ENCODE measurements around the gene DSC3. TPM values are rescaled to one million over a fixed set of nuclear protein-coding genes. Genes with fewer than 3 reads are reported as not detected.

Gene DSC3
- total and polyA plus RNA-seq, 2 experiments from 2014 or later = 0.52 to 2.1 TPM

DNA sequence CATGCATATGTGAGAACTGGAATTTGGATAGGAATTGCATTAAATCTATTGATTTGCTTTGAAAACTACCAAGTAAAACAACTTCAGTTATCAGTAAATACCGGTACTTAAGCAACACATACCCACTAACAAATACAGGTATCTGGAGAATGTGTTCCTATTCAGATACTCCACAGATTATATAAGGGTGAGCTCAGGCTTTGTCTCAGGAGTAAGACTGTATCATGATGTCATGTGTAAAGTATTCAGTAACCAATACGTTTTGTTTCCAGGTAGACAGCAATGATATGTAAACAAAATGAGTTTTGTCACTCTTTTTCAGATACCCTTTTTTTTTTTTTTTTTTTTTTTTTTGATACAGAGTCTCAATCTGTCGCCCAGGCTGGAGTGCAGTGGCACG lies 74.8 kb downstream of the DSC3 start:
- Histone ChIP-seq H3K4me2 (no peak overlapping the region), H3K4me1 (ENCODE audit: insufficient read depth) (no peaks in the 10 kb centered on the region), H4K20me1 (replicated peaks; ENCODE audit: insufficient read depth) (no peaks in the 10 kb centered on the region), H2AFZ (no peak overlapping the region), H3K27ac (ENCODE audit: low read depth) (no peak overlapping the region), H3K79me2 (replicated peaks; ENCODE audit: insufficient read depth) (no peaks in the 10 kb centered on the region), H3K4me3 (no peak overlapping the region), H3F3A (replicated peaks; ENCODE audit: low read depth) (no peaks in the 10 kb centered on the region), H3K36me3 (ENCODE audit: insufficient read depth) (no peaks in the 10 kb centered on the region), H3K27me3 (ENCODE audit: insufficient read depth) (no peaks in the 10 kb centered on the region), H3K9me2 (ENCODE audit: insufficient read depth) (no peaks in the 10 kb centered on the region; the same call in 1 of the 2 replicates)
- Mint-ChIP-seq H3K9me3 (no peaks in the 10 kb centered on the region), H3K36me3 (ENCODE audit: low read depth) (no peaks in the 10 kb centered on the region), H3K27me3 (ENCODE audit: insufficient read depth, low read depth, poor library complexity) (peaks cover under 1% of the 10 kb centered on the region), H3K4me1 (no peaks in the 10 kb centered on the region; the same call in 2 of the 3 replicates), H3K4me3 (no peak overlapping the region), H3K27ac (no peak overlapping the region)
- TF ChIP-seq EZH2 (IDR thresholded peaks at IDR 0.05; ENCODE audit: low read depth, unreplicated experiment) (no peak), ZNF331 (CRISPR knock-in tag; IDR thresholded peaks at IDR 0.05; ENCODE audit: low read depth) (no peak), CREB1 (CRISPR knock-in tag; IDR thresholded peaks at IDR 0.05; ENCODE audit: low read depth) (no peak), POLR2AphosphoS5 (IDR thresholded peaks at IDR 0.05; ENCODE audit: low read depth) (no peak), NANOG (IDR thresholded peaks at IDR 0.05; ENCODE audit: borderline replicate concordance) (no peak), STAT1 (IDR thresholded peaks at IDR 0.05; ENCODE audit: unreplicated experiment) (no peak)
- TF ChIP-seq, protein P1, sequence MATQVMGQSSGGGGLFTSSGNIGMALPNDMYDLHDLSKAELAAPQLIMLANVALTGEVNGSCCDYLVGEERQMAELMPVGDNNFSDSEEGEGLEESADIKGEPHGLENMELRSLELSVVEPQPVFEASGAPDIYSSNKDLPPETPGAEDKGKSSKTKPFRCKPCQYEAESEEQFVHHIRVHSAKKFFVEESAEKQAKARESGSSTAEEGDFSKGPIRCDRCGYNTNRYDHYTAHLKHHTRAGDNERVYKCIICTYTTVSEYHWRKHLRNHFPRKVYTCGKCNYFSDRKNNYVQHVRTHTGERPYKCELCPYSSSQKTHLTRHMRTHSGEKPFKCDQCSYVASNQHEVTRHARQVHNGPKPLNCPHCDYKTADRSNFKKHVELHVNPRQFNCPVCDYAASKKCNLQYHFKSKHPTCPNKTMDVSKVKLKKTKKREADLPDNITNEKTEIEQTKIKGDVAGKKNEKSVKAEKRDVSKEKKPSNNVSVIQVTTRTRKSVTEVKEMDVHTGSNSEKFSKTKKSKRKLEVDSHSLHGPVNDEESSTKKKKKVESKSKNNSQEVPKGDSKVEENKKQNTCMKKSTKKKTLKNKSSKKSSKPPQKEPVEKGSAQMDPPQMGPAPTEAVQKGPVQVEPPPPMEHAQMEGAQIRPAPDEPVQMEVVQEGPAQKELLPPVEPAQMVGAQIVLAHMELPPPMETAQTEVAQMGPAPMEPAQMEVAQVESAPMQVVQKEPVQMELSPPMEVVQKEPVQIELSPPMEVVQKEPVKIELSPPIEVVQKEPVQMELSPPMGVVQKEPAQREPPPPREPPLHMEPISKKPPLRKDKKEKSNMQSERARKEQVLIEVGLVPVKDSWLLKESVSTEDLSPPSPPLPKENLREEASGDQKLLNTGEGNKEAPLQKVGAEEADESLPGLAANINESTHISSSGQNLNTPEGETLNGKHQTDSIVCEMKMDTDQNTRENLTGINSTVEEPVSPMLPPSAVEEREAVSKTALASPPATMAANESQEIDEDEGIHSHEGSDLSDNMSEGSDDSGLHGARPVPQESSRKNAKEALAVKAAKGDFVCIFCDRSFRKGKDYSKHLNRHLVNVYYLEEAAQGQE (IDR thresholded peaks at IDR 0.05; ENCODE audit: unreplicated experiment) = no peak
- TF ChIP-seq, protein P2, sequence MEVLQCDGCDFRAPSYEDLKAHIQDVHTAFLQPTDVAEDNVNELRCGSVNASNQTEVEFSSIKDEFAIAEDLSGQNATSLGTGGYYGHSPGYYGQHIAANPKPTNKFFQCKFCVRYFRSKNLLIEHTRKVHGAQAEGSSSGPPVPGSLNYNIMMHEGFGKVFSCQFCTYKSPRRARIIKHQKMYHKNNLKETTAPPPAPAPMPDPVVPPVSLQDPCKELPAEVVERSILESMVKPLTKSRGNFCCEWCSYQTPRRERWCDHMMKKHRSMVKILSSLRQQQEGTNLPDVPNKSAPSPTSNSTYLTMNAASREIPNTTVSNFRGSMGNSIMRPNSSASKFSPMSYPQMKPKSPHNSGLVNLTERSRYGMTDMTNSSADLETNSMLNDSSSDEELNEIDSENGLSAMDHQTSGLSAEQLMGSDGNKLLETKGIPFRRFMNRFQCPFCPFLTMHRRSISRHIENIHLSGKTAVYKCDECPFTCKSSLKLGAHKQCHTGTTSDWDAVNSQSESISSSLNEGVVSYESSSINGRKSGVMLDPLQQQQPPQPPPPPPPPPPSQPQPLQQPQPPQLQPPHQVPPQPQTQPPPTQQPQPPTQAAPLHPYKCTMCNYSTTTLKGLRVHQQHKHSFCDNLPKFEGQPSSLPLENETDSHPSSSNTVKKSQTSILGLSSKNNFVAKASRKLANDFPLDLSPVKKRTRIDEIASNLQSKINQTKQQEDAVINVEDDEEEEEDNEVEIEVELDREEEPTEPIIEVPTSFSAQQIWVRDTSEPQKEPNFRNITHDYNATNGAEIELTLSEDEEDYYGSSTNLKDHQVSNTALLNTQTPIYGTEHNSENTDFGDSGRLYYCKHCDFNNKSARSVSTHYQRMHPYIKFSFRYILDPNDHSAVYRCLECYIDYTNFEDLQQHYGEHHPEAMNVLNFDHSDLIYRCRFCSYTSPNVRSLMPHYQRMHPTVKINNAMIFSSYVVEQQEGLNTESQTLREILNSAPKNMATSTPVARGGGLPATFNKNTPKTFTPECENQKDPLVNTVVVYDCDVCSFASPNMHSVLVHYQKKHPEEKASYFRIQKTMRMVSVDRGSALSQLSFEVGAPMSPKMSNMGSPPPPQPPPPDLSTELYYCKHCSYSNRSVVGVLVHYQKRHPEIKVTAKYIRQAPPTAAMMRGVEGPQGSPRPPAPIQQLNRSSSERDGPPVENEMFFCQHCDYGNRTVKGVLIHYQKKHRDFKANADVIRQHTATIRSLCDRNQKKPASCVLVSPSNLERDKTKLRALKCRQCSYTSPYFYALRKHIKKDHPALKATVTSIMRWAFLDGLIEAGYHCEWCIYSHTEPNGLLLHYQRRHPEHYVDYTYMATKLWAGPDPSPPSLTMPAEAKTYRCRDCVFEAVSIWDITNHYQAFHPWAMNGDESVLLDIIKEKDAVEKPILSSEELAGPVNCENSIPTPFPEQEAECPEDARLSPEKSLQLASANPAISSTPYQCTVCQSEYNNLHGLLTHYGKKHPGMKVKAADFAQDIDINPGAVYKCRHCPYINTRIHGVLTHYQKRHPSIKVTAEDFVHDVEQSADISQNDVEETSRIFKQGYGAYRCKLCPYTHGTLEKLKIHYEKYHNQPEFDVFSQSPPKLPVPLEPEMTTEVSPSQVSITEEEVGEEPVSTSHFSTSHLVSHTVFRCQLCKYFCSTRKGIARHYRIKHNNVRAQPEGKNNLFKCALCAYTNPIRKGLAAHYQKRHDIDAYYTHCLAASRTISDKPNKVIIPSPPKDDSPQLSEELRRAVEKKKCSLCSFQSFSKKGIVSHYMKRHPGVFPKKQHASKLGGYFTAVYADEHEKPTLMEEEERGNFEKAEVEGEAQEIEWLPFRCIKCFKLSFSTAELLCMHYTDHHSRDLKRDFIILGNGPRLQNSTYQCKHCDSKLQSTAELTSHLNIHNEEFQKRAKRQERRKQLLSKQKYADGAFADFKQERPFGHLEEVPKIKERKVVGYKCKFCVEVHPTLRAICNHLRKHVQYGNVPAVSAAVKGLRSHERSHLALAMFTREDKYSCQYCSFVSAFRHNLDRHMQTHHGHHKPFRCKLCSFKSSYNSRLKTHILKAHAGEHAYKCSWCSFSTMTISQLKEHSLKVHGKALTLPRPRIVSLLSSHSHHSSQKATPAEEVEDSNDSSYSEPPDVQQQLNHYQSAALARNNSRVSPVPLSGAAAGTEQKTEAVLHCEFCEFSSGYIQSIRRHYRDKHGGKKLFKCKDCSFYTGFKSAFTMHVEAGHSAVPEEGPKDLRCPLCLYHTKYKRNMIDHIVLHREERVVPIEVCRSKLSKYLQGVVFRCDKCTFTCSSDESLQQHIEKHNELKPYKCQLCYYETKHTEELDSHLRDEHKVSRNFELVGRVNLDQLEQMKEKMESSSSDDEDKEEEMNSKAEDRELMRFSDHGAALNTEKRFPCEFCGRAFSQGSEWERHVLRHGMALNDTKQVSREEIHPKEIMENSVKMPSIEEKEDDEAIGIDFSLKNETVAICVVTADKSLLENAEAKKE (CRISPR knock-in tag; IDR thresholded peaks at IDR 0.05) = no peak
- TF ChIP-seq, protein P3, sequence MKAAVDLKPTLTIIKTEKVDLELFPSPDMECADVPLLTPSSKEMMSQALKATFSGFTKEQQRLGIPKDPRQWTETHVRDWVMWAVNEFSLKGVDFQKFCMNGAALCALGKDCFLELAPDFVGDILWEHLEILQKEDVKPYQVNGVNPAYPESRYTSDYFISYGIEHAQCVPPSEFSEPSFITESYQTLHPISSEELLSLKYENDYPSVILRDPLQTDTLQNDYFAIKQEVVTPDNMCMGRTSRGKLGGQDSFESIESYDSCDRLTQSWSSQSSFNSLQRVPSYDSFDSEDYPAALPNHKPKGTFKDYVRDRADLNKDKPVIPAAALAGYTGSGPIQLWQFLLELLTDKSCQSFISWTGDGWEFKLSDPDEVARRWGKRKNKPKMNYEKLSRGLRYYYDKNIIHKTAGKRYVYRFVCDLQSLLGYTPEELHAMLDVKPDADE (IDR thresholded peaks at IDR 0.05) = no peak
- ATAC-seq (no peak; the same call in 2 of the 3 replicates), DNase-seq (ENCODE audit: low spot score) (peak; percentile 35)

Data from GM23338 (cell line).